IPS DF 4.7 (cell line): ENCODE measurements around the gene BARHL2.

Experiments
- DNase-seq: peaks from one replicate; pipeline ENCODE4 v3.0.0-alpha.2; 2013; ENCODE audit warnings: low spot score; ENCODE audit errors: extremely low read depth

Gene BARHL2

GRCh38 chr1:90710579-90711536, 6.2 kb downstream of the BARHL2 start:
- DNase-seq, result no peak

- DNase-seq, result no peak
Measured at GRCh38 chr1:90709535-90709934, 7.6 kb downstream of the BARHL2 start.

GRCh38 chr1:90708826-90709225, 8.3 kb downstream of the BARHL2 start:
- DNase-seq, result no peak

- no peak for DNase-seq
Measured at GRCh38 chr1:90708236-90708786, 8.8 kb downstream of the BARHL2 start.

GRCh38 chr1:90707363-90707710, 9.8 kb downstream of the BARHL2 start:
- DNase-seq, result no peak

GRCh38 chr1:90706437-90707362, 10.4 kb downstream of the BARHL2 start:
- DNase-seq, result no peak

- DNase-seq, result no peak
Measured at GRCh38 chr1:90705956-90706355, 11.1 kb downstream of the BARHL2 start.

GRCh38 chr1:90704817-90705216, 12.3 kb downstream of the BARHL2 start:
- no peak for DNase-seq

- no peak for DNase-seq
Measured at GRCh38 chr1:90694846-90695245, 22.3 kb downstream of the BARHL2 start.

GRCh38 chr1:90687747-90688146, 29.4 kb downstream of the BARHL2 start:
- DNase-seq, result no peak

GRCh38 chr1:90675161-90675847, 41.8 kb downstream of the BARHL2 start:
- DNase-seq, result no peak

GRCh38 chr1:90671741-90672140, 45.4 kb downstream of the BARHL2 start:
- no peak for DNase-seq

- no peak for DNase-seq
Measured at GRCh38 chr1:90671251-90671650, 45.9 kb downstream of the BARHL2 start.
